Hepatic stellate cell (primary cell): ENCODE data around the gene PPP2R2D.

Experiments used
- DNase-seq: peaks from one replicate; pipeline ENCODE4 v3.0.0; 2011; ENCODE audit warnings: low spot score

The PPP2R2D gene

DNA sequence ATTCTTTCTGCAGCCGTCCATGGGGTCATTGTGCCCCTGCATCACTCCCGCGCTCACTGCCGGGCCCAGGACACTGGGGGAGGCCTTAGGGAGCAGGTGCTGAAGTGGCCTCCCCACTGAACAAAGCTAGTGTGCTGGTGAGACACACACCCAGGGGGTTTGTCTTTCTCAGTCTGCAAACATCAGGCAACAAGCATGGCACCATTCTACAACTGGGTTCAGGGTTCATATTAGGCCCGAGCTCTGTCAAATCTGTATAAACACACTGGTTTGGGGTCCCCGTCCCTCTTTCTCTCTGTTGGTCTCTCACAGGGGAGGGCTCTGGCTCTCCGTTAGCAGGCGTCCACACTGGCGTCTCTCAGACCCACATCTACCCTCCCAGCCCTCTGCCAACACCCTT, 11.1 kb upstream of the PPP2R2D start:
- no peak for DNase-seq

DNA sequence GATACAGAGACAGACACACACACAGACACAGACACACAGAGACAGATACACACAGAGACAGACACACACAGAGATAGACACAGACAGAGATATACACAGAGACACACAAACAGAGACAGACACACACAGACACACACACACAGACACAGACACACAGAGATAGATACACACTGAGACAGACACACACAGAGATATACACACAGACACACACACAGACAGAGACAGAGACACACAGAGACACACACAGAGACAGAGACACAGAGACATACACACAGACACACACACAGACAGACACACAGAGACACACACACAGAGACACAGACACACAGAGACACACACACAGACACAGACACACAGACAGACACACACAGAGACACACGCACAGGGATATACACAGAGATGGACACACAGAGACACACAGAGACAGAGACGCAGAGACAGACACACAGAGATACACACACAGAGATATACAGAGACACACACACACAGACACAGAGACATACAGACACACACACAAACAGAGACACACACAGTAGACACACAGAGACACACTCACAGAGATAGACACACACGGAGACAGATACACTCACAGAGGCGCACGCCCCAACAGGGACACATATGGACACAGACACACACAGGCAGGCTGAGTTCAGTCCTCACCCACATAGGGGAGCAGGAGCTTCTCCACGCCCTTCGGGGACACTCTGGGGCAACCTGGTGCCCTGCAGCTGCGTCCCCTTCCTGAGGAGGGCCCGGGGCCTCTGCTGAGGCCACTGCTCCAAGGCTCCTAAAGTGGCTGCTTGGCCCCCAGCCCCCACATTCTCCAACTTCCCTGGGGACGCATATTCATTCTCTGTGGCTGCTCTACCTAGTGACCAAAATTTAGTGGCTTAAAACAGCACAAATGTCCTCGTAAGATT, 10.3 kb upstream of the PPP2R2D start:
- DNase-seq = no peak

DNA sequence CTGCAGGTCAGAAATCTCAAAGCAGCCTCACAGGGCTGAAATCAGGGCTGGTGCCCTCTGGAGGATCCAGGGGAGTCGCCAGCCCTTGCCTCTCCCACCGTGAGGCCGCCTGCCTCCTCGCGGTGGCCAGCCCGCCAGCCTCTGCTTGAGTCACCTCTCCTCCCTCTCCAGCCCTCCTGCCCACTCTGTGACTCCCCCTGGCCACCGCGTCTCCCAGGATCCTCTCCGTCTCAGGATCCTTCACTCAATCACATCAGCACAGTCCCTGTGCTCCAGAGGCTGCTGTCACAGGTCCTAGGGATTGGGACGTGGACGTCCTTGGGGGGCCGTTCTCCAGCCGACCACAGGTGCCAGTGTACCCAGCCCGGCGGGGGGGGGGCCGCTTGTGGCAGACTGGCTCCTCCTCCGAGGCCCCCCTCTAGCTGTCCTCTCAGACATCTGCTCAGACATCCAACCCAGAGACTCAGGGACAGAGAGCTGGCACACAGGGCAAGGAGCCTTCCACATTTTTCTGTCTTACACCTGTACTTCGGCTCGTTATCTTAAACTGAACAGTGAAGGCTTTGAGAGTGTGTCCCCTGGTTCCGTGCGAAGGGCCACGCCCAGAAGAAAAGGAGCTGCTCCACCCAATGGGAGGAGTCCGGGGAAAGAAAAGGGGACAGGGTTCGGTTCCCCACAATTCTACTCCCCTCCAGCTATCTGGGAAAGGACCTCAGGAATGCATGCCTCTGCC, 9.4 kb upstream of the PPP2R2D start:
- no peak for DNase-seq

DNA sequence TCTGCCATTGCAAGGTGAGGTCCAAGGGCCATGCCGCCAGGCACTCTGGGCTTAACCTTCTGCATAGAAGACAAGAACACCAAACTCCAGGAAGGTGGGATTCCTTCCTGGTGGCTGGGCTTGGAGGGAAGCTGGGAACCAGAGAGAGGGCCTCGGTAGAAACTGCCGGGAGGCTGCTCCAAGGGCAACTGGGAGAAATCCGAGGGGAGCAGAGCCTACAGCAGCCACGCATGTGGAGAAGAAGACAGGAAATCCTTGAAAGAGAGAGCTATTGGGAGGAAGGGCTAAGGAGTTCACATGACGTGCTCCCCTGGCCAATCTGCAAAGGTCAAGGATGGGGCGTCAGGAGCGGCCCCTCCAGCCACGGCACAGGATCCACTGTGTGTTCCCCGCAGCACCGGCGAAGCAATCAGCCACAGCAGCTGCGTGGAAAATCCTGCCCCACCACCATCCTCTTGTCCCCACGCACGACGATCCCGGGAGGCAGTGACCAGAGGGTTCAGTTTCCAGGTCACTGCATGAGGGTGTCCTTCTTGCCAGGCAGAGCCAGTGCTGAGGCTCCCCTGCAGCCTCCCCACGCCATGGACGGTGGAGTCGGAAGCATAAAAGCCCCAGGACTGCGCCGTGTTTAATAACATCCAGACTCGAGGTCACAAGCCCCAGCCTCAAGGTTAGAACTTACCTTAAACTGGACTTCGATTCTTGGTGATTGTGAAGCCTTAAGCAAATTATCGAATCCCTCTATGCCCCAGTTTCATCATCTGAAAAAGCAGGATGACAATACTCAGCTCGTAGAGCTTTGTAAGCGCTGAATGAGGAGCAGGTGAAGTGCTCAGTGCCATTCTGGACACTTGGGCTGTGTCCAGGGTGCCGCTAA, 8.6 kb upstream of the PPP2R2D start:
- no peak for DNase-seq

DNA sequence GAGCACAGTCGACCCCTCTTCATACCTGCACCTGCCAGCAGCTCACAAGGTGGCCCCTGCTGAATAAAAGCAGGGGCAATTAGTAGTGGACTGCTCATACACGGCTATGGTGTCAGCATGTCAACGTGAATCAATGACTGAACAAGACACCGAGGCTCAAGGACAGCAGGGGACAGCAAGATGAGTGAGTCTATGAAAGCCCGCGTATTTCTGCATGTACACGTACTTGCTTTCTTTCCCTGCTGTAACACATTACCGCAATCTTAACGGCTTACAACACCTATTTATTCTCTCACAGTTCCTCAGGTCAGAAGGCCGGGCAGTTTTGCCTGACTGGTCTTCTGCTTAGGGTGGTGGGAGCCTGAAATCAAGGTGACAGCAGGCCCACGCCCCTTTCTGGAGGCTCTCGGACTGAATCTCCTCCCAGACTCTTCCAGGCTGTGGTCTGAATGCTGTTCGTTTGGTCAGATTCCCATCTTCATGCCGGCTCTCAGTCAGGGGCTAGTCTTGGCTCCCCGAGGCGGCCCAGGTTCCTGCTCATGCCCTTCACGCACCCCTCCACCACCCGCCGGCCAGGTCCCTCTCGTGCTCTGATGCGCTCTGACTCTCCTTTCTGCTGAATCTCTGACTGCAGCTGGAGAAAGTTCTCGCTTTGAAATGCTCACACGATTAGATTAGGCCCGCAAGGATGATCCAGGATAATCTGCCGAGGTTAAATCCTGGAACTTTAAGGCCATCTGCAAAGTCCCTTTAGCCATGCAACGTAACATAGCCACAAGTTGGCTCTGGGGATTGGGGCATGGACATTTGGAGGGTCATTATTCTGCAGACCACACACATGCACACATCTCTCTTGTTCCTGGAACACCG, 7.8 kb upstream of the PPP2R2D start:
- no peak for DNase-seq

DNA sequence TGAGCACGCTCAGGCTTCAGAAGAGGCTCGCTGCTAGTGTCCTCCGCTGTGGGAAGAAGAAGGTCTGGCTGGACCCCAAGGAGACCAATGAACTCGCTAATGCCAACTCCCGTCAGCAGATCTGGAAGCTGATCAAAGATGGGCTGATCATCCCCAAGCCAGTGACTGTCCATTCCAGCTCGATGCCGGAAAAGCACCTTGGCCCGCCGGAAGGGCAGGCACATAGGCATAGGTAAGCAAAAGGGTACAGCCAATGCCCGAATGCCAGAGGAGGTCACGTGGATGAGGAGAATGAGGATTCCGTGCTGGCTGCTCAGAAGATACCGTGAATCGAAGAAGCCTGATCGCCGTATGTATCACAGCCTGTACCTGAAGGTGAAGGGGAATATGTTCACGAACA, 5.7 kb upstream of the PPP2R2D start:
- no peak for DNase-seq

DNA sequence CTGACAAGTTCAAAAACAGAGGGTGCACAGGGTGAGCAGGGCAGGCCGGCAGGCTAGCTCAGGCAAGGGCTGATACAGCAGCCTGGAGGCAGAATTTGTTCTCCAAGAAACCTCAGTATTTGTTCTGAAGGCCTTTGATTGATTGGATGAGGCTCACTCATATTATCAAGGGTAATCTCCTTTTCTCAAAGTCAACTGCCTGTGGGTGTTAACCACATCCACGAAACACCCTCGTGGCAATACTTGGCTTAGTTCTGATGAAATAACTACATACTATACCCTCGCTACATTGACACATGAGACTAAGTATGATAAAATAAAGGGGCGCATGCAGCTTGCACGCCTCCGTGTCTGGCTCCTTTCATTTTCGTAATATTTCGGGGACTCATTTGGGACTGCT, 4.4 kb upstream of the PPP2R2D start:
- DNase-seq = no peak

DNA sequence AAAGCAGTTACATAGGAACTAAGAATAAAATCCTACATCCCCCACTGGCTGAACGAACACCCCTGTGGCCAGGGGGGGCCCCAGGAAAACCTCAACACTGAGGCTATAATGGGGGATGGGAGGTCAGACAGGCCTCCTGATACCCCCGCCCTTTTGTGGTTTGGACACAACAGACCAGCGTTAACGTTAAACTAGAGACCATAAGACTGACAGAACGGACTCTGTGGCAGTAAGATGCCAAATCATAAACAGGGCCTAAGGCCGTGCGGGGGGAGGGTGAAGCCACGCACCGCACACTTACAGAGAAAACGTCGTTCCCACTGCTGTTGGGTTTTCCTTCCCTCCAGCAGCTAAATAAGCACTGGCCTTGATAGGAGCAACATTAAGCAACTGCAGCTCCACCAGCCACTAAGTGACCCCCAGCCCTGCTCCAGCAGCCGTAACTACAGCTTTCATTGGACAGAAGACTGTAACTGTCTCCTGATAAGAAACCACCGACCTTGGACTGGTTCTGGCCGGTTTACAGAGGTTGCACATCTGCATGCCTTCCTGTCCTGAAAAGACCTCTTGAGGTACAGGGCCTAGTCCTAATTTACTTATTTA, 3.4 kb upstream of the PPP2R2D start:
- DNase-seq = no peak

DNA sequence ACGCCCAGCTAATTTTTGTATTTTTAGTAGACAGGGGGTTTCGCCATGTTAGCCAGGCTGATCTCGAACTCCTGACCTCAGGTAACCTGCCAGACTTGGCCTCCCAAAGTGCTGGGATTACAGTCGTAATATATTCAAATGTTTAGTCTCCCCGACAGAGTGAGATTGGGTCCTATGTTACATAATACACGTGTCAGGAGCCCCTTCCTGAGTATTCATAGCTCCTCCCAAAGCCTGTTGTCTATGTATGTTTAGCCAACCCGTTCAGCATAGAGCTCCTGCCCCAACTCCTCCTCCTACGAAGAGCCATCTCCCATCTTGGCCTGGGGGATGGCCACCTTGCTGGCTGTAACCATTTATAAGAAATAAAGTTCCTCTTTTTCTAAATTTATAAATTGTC, 2.7 kb upstream of the PPP2R2D start:
- DNase-seq = no peak

DNA sequence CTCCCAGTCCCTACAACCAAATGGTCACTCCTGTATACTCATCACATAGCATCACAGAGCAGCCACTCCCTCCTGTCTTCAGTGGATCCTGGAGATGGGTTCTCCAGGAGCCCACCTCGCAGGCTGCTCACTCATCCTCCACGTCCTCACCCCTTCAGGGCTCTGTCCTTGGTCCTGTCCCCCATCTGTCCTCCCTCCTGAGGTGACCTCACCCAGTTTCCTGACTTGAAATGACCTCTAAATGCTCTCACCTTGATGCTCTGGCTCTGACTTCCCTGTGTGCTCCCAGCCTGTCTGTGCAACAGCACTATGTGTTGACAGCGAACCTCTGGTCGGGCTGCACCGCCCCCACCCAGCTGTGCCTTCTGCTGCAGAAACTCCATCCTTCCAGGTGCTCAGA, 2.1 kb upstream of the PPP2R2D start:
- no peak for DNase-seq

DNA sequence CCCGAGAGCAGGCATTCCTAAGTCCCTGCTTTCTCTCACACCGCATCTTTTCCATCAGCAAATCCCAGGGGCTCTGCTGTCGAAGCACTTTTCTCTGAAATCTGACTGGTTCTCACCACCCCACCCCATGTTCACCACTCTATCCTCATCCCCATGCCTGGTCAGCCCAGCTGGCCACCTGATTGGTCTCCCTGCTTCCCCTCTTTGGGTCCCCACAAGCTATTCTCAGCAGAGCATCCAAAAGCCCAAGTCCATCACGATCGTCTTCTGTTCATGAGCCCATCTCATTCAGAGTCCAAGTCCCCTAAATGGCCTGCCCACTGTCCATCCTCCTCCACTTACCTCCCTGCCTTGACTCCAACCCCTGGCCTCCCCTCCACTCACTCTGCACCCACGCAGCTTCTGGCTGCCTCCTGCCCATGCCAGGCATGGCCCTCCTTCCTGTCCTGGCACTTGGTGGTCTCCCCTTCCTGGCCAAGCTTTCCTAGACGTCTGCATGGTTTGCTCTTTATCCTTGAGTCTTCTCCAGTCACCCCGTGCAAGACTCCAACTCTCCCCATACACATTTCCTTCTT, 1.6 kb upstream of the PPP2R2D start:
- no peak for DNase-seq

DNA sequence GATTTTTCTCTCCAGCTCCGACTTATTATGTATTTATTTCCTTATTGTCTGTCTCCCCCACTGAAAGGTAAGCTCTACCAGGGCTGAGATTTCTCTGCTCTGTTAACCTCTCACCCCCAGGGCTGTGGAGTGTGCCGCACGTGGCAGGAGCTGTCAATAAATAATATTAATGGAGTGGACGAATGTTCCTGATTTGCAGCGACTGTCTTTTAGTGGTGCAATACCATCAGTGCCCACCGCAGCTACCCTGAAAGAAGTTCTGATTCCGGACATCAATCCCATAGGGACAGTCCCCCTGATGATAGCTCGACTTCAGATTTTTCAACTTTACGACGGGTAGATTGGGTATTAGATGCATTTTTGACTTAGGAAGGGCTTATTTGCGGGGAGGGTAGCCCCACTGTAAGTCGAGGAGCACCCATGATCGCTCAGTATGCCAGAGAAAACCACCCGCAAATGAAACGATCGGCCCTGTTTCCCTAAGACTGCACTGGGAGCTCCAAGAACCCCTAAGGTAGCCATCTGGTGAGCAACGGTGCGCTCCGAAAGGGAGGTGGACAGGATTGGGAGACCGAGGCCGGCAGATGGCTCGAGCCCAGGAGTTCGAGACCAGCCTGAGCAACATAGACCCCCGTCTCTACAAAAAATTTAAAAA, 986 bp upstream of the PPP2R2D start:
- no peak for DNase-seq

DNA sequence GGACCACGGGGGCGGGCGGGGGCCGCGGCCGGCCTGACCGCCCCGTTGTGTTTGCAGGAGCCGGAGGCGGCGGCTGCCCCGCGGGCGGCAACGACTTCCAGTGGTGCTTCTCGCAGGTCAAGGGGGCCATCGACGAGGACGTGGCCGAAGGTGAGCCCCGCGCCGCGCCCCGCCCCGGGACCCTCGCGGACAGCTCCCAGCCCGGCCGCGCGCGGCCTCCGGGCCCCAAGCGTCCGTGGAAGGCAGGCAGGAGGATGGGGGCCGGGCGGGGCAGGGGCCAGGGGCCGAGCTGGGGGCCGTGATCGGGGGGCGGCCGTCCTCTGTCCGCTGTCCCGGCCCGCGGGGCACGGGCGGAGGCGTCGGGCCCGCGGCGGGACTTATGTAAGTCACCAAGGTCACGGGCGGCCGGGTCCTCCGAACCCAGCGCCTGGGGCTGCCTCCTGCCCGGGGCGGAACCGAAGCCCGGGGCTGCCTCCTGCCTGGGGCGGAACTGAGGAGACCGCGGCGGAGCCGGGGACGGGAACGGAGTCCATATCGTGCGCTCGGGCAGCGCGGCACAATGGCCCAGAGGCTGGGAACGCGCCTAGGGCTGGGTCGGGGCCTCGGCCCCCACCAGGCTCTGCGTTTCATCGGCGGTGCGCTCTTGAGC, 497 bp downstream of the PPP2R2D start:
- DNase-seq = peak; percentile 45

DNA sequence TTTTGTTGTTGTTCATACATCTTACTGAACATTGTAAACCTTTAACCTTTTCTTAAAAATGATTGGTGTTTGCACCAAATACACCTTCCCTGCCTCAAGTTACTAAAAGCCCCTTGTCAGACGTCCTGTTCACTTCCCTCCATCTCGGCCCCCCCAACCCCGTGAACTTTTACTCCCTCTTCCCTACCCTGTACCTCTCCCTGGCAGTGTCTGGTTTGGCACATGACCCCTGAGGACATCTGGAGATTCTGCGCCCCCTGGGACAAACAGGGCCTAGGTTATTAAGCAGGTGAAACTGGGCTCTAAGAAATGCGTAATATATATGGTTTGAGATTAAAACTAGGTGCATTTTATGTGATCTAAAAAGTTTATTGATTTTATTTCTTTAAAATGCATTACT, 1.4 kb downstream of the PPP2R2D start:
- no peak for DNase-seq

DNA sequence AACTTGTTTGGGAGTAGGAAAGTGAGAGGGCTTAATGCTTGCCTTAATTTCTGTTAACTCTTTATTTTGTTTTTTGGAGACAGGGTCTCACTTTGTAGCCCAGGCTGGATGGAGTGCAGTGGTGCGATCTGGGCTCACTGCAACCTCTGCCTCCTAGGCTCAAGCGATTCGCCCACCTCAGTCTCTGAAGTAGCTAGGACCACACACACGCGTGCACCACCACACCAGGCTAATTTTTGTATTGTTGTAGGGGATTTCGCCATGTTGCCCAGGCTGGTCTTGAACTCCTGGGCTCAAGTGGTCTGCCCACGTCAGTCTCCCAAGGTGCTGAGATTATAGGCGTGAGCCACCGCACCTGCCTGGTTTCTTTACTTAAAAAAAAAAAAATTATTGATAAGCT, 1.9 kb downstream of the PPP2R2D start:
- no peak for DNase-seq

DNA sequence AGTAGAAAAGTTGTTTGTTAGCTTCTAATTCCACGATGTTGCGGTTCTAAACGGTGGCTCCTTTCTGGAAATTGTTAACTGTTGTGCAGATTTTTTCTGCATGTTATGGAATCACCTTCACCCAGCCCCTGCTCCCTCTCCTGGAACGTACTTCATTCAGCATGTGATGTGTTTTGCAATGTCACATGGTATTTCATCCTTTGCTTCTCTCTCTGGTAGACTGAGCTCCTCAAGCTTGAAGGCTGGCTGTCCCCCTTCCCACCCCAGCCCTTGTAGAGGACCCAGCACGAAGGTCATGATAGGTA, 4.4 kb downstream of the PPP2R2D start:
- no peak for DNase-seq

DNA sequence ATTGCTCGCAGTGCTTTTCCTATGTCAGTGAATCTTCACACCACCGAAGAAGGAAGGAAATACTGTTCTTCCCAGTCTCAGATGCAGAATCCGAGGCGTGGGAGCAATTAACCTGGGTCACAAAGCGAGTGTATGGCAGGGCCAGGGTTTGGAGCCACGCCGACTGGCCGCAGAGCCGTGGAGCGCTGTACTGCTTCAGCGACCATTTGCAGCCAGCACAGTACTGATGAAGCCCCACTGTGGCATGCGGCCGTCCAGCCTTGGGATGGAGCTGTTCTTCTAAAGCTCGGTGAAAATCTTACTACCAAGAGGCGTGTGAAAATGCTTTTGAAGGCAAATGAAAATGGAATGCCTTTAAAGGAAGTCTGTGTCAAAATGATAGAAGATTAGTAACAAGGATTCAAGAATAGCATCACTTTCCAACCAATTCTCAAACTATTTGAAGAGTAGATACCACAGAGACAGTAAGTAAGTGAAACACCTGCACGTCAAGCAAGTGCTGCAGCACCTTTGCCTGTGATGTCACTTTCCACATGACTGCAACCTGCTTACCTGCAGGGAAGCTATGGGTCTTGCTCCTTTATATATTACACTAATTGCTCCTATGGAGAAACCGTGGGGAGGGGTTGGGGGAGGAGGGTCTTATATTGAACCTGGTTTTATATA, 4.9 kb downstream of the PPP2R2D start:
- no peak for DNase-seq

DNA sequence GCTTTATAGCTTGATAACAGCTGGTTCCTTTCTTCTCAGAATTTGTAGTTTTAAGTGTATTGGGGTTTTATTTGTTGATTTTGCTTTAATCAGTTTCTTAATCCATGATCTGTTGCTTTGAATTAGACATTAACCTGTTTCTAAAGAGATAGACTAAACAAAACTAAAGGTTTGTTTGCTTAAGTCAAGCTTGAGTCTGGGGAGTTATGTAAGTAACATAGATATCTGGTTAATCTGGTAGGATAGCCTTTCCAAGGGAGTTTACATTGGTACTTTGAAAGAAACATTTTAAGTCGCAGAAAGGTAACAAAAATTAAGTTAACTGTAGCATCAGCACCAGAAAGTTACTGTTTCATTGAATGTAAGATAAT, 5.4 kb downstream of the PPP2R2D start:
- DNase-seq = no peak

DNA sequence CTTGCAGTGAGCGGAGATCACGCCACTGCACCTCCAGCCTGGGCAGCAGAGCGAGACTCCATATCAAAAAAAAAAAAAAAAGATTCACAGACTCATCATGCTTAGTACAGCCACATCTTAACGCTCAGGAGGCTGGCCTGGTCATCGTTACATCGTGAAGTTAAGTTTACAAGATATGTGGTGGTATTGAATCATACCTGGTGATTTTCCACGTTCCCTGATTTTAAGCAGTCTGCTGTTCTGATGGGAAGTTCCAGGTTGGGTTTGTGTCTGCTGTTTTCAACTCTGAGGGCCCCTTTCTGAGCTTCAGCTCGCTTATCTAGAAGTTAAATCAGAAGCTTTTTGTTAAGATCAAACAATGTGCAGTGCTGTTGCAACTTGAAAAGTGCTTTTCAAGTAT, 6.9 kb downstream of the PPP2R2D start:
- DNase-seq = no peak
